Esophagus squamous epithelium (tissue), 4 donors: Measurements from ENCODE around the gene ZSWIM5.

Experiments
- POLR2A ChIP-seq, 4 donors: fragments of 450-650 bp; IDR thresholded peaks; one replicate each; pipeline ENCODE4 v1.6.1; 2017; ENCODE audit warnings: antibody characterized with exemption in 4 of 4, mild to moderate bottlenecking in 4 of 4, moderate library complexity in 3 of 4
- TF ChIP-seq, protein P1 (sequence below), 6 experiments: fragments of 450-650 bp in 4 of 6; fragments of 200-600 bp in 2 of 6; sonication (generic) in 2 of 6; IDR thresholded peaks; one replicate each; pipeline ENCODE4 v1.5.1; 2016 to 2019; ENCODE audit warnings: antibody characterized with exemption in 6 of 6, mild to moderate bottlenecking in 4 of 6, moderate library complexity in 4 of 6

GRCh38 chr1:45051005-45051772, 155.2 kb downstream of the ZSWIM5 start:
- TF ChIP-seq, protein P1, sequence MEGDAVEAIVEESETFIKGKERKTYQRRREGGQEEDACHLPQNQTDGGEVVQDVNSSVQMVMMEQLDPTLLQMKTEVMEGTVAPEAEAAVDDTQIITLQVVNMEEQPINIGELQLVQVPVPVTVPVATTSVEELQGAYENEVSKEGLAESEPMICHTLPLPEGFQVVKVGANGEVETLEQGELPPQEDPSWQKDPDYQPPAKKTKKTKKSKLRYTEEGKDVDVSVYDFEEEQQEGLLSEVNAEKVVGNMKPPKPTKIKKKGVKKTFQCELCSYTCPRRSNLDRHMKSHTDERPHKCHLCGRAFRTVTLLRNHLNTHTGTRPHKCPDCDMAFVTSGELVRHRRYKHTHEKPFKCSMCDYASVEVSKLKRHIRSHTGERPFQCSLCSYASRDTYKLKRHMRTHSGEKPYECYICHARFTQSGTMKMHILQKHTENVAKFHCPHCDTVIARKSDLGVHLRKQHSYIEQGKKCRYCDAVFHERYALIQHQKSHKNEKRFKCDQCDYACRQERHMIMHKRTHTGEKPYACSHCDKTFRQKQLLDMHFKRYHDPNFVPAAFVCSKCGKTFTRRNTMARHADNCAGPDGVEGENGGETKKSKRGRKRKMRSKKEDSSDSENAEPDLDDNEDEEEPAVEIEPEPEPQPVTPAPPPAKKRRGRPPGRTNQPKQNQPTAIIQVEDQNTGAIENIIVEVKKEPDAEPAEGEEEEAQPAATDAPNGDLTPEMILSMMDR (IDR thresholded peaks at IDR 0.05), result no peak
- no peak for TF ChIP-seq POLR2A (IDR thresholded peaks at IDR 0.05)
